DND-41 (cell line): Measurements from ENCODE around the gene SOX12.

ENCODE experiments used
- ATAC-seq: fragments of 200-7000 bp; cut with Tn5 transposase; 3 replicates; pipeline ENCODE4 v1.9.1; 2021; ENCODE audit warnings: low read depth; ENCODE audit not compliant: insufficient read depth
- DNase-seq: peaks from one replicate; pipeline ENCODE4 v3.0.0-alpha.2; 2020
- H2AFZ ChIP-seq: 2 replicates; pipeline ENCODE4 v1.6.0; 2012; ENCODE audit warnings: low read depth, low read length
- H3K27ac ChIP-seq: 2 replicates; pipeline ENCODE4 v1.5.1; 2012; ENCODE audit warnings: low read length, inconsistent platforms
- H3K27me3 ChIP-seq: fragments of 200-600 bp; sonication (generic); 2 replicates; pipeline ENCODE4 v1.6.0; 2012; ENCODE audit warnings: low read length, mild to moderate bottlenecking, inconsistent platforms; ENCODE audit not compliant: insufficient read depth, poor library complexity
- H3K36me3 ChIP-seq: 2 replicates; pipeline ENCODE4 v1.5.1; 2012; ENCODE audit warnings: low read length, inconsistent platforms; ENCODE audit not compliant: insufficient read depth
- H3K4me1 ChIP-seq: 2 replicates; pipeline ENCODE4 v1.5.1; 2012; ENCODE audit warnings: mild to moderate bottlenecking, low read length; ENCODE audit not compliant: insufficient read depth
- H3K4me2 ChIP-seq: 2 replicates; pipeline ENCODE4 v1.6.0; 2012; ENCODE audit warnings: mild to moderate bottlenecking, moderate library complexity, low read length, inconsistent platforms; ENCODE audit not compliant: insufficient read depth
- H3K4me3 ChIP-seq, 2 experiments: fragments of 200-600 bp in 1 of 2; shearing (Covaris generic) in 1 of 2; 2 replicates each; pipeline ENCODE4 v1.5.1; 2012 to 2016; ENCODE audit warnings: inconsistent platforms in 2 of 2, low read length in 2 of 2, mild to moderate bottlenecking in 2 of 2, low read depth in 1 of 2, moderate library complexity in 1 of 2
- H3K79me2 ChIP-seq: 2 replicates; pipeline ENCODE4 v1.6.0; 2012; ENCODE audit warnings: low read length, inconsistent platforms; ENCODE audit not compliant: insufficient read depth
- H3K9ac ChIP-seq: 2 replicates; pipeline ENCODE4 v1.6.0; 2012; ENCODE audit warnings: low read depth, mild to moderate bottlenecking, inconsistent platforms, low read length, moderate library complexity
- H3K9me3 ChIP-seq: 2 replicates; pipeline ENCODE4 v1.5.1; 2012; ENCODE audit warnings: low read length, moderate library complexity, mild to moderate bottlenecking, inconsistent platforms; ENCODE audit not compliant: insufficient read depth, severe bottlenecking
- H4K20me1 ChIP-seq: 2 replicates; pipeline ENCODE4 v1.6.0; 2012; ENCODE audit warnings: low read length; ENCODE audit not compliant: insufficient read depth
- EZH2 ChIP-seq: IDR thresholded peaks from 3 replicates; pipeline ENCODE4 v1.6.1; 2012; ENCODE audit warnings: borderline replicate concordance, low read depth, mild to moderate bottlenecking, moderate library complexity, low read length, inconsistent platforms; ENCODE audit not compliant: severe bottlenecking
- TF ChIP-seq, protein P1 (sequence below): IDR thresholded peaks from 2 replicates; pipeline ENCODE4 v1.5.1; 2012; ENCODE audit warnings: borderline replicate concordance, low read length, moderate library complexity, mild to moderate bottlenecking; ENCODE audit not compliant: poor library complexity, severe bottlenecking; ENCODE audit errors: extremely low read depth

SOX12 gene

DNA sequence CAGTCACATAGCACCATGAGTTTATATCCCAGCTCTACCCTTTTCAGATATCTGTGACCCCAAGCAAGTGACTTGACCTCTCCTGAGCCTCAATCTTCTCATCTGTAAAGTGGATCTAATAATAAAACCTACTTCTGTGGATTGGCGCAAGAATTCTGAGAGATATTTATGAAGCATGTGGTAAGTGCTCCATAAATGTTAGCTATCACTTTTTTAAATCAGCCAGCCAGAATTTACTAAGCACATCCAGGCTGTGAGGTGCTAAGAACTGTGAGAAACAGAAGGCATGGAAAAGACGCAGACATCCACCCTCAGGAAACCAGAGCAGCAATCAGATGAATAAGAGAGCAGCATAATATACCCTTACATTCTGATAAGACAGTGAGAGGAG is 35.7 kb upstream of the SOX12 start:
- peak overlapping the region; percentile 76 for H3K27ac ChIP-seq
- H3K36me3 ChIP-seq: peaks cover 3% of the 10 kb centered on the region; the same call in 1 of the 2 replicates
- H3K9me3 ChIP-seq: no peaks in the 10 kb centered on the region
- H3K27me3 ChIP-seq: no peaks in the 10 kb centered on the region
- H3K4me2 ChIP-seq: peak overlapping the region; percentile 88
- no peaks in the 10 kb centered on the region for H4K20me1 ChIP-seq
- peak overlapping the region; percentile 54 to 73; a peak in 3 of 4 replicates for H3K4me3 ChIP-seq
- peak overlapping the region; percentile 76 for H3K9ac ChIP-seq
- peak overlapping the region; percentile 94 for H2AFZ ChIP-seq
- ATAC-seq (no peak), DNase-seq (no peak)
- TF ChIP-seq, protein P1, sequence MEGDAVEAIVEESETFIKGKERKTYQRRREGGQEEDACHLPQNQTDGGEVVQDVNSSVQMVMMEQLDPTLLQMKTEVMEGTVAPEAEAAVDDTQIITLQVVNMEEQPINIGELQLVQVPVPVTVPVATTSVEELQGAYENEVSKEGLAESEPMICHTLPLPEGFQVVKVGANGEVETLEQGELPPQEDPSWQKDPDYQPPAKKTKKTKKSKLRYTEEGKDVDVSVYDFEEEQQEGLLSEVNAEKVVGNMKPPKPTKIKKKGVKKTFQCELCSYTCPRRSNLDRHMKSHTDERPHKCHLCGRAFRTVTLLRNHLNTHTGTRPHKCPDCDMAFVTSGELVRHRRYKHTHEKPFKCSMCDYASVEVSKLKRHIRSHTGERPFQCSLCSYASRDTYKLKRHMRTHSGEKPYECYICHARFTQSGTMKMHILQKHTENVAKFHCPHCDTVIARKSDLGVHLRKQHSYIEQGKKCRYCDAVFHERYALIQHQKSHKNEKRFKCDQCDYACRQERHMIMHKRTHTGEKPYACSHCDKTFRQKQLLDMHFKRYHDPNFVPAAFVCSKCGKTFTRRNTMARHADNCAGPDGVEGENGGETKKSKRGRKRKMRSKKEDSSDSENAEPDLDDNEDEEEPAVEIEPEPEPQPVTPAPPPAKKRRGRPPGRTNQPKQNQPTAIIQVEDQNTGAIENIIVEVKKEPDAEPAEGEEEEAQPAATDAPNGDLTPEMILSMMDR: no peak
- no peak for TF ChIP-seq EZH2
- H3K4me1 ChIP-seq: peaks cover 31% of the 10 kb centered on the region
- H3K79me2 ChIP-seq: peaks cover 9% of the 10 kb centered on the region; the same call in 1 of the 2 replicates

DNA sequence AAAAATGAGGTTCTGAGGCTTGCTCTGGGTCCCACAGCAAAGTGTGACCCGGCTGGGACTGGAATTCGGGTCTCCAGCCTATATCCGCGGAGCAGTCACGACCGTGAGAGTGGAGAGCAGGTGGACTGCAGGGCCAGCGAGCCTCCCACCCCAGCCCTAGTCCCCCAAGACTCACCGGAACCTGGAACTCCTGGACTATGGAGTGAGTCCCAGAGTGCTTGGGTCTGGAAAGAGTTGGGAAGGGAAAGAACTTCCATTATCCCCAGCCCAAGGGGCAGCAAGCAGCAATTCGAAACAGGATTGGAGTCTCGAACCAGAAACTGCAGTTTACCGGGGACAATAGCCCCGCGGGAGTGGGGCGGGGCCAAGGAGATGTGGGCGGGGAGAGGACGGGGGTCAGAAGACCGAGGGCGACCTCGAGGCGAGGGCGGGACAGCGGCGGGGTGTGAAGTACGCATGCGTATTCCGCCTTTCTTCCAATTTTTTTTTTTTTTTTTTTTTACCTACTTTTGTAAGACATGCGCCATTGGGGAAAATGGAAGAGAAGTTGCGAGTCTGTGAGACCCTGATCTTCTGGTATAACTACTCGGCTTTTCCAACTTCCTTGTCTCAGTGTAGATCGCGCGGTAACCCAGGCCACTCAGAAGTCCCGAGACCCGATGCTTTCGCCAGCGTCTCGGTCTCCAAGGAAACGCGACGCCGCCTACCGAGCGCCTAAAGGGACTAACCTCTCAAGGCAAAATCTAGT is 35.1 kb upstream of the SOX12 start, which contains the start of gene C20orf96:
TSS of gene C20orf96 (minus strand) at position 667 of the 748 bp plus-strand sequence. CDS start at position 527, 140 bp downstream.
- TF ChIP-seq, protein P1: peak; percentile 40
- TF ChIP-seq EZH2: no peak
- Histone ChIP-seq H3K36me3 (peaks cover 3% of the 10 kb centered on the region; the same call in 1 of the 2 replicates), H3K27me3 (no peaks in the 10 kb centered on the region), H2AFZ (peak within 1 kb of the TSS; percentile 94), H3K9me3 (no peaks in the 10 kb centered on the region), H3K79me2 (peaks cover 9% of the 10 kb centered on the region; the same call in 1 of the 2 replicates), H4K20me1 (no peaks in the 10 kb centered on the region), H3K4me3 (peak within 1 kb of the TSS; percentile 54 to 73), H3K9ac (peak within 1 kb of the TSS; percentile 76), H3K4me1 (peaks cover 31% of the 10 kb centered on the region), H3K4me2 (peak within 1 kb of the TSS; percentile 88), H3K27ac (peak within 1 kb of the TSS; percentile 76)
- ATAC-seq (peak; percentile 87), DNase-seq (peak; percentile 92)

DNA sequence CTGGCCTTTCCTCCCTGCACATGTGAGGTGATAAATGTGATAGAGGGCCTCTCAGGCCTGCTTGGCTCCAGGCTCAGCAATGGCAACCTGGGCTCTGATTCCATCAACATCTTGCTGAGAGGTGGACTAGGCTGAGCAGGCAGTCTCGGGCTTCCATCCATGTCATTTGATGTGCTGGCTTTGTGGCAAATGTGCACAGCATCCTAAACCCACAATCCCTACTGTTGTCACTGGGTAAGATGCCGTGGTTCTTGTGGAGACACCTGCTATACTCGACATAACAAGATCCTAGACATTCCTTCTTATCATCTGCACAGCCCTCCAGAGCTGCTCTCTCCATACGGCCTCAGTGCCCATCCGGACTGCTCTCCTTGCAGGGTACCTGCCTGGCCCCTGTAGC is 30.8 kb upstream of the SOX12 start:
- Histone ChIP-seq H3K79me2 (peaks cover 35% of the 10 kb centered on the region), H3K4me2 (no peak overlapping the region), H3K9ac (no peak overlapping the region), H3K9me3 (no peaks in the 10 kb centered on the region), H3K36me3 (peaks cover 17% of the 10 kb centered on the region), H3K4me1 (peaks cover 44% of the 10 kb centered on the region), H2AFZ (no peak overlapping the region), H4K20me1 (peaks cover 16% of the 10 kb centered on the region), H3K4me3 (no peak overlapping the region), H3K27me3 (no peaks in the 10 kb centered on the region), H3K27ac (no peak overlapping the region)
- DNase-seq (no peak), ATAC-seq (no peak)
- TF ChIP-seq, protein P1: no peak
- TF ChIP-seq EZH2: no peak
